Endothelial cell of umbilical vein (primary cell): ENCODE measurements around the gene PCTP. TPM values are rescaled to one million over a fixed set of nuclear protein-coding genes. Genes with fewer than 3 reads are reported as not detected.

Experiments
- BruUV-seq: library from RNA; stranded (reverse); fragments of 400-500 nt; replicated peaks from 2 replicates; lab custom pipeline; 2021; lab: Mats Ljungman, UMichigan
- CTCF ChIA-PET: fragments of 300-600, 350-600 bp; sonication (Branson Sonifier 250); formaldehyde crosslinking; loops from one replicate; lab custom pipeline; 2021; ENCODE audit warnings: antibody characterized with exemption, inconsistent platforms; lab: Charles Lee
- POLR2A ChIA-PET: fragments of 300-600, 350-600 bp; sonication (Branson Sonifier 250); formaldehyde crosslinking; loops from one replicate; lab custom pipeline; 2021; ENCODE audit warnings: antibody characterized with exemption, inconsistent platforms; lab: Charles Lee
- DNase-seq: peaks from one replicate; pipeline ENCODE4 v3.0.0-alpha.2; 2011; ENCODE audit warnings: low read depth, low spot score
- FAIRE-seq: peaks from 2 replicates; lab custom pipeline; 2011; peaks lifted over from hg19 to GRCh38; lab: Jason Lieb, UNC
- H2AFZ ChIP-seq: 2 replicates; pipeline ENCODE4 v1.6.0; 2012; ENCODE audit warnings: low read depth, low read length, control low read depth, inconsistent platforms
- H3K27ac ChIP-seq: 2 replicates; pipeline ENCODE4 v1.5.1; 2011; ENCODE audit warnings: low read depth, mild to moderate bottlenecking, control low read depth, low read length, moderate library complexity; ENCODE audit not compliant: insufficient read depth
- H3K27me3 ChIP-seq, 2 experiments: 2 replicates each; pipeline versions ENCODE4 v1.6.0 to v1.6.1; 2011; ENCODE audit warnings: low read length in 2 of 2, mixed read lengths in 1 of 2; ENCODE audit not compliant: control insufficient read depth in 2 of 2, insufficient read depth in 2 of 2
- H3K36me3 ChIP-seq, 2 experiments: 2 replicates in 1 of 2; 3 replicates in 1 of 2; pipeline ENCODE4 v1.5.1; 2011; ENCODE audit warnings: low read length in 2 of 2, mild to moderate bottlenecking in 1 of 2, moderate library complexity in 1 of 2; ENCODE audit not compliant: control insufficient read depth in 2 of 2, insufficient read depth in 2 of 2; ENCODE audit errors: extremely low read depth in 1 of 2
- H3K4me1 ChIP-seq: 3 replicates; pipeline ENCODE4 v1.5.1; 2011; ENCODE audit warnings: mild to moderate bottlenecking, low read length; ENCODE audit not compliant: control insufficient read depth, insufficient read depth; ENCODE audit errors: extremely low read depth
- H3K4me2 ChIP-seq: 2 replicates; pipeline ENCODE4 v1.6.1; 2011; ENCODE audit warnings: low read length, control low read depth, mixed read lengths; ENCODE audit not compliant: insufficient read depth
- H3K4me3 ChIP-seq, 3 experiments: fragments of 200-600 bp in 1 of 3; sonication (generic), shearing (Covaris generic) in 1 of 3; replicated peaks in 1 of 3; 2 replicates each; pipeline ENCODE4 v1.5.1; 2011 to 2016; ENCODE audit warnings: control low read depth in 3 of 3, low read length in 3 of 3, mild to moderate bottlenecking in 2 of 3, inconsistent platforms in 1 of 3, low read depth in 1 of 3, moderate library complexity in 1 of 3; ENCODE audit not compliant: insufficient read depth in 1 of 3
- H3K79me2 ChIP-seq: 2 replicates; pipeline ENCODE4 v1.6.0; 2012; ENCODE audit warnings: low read length, inconsistent platforms; ENCODE audit not compliant: control insufficient read depth, insufficient read depth
- H3K9ac ChIP-seq: replicated peaks from 2 replicates; pipeline ENCODE3; 2011; ENCODE audit warnings: low read length, control low read depth; ENCODE audit not compliant: insufficient read depth; ENCODE audit errors: extremely low read depth
- H3K9me1 ChIP-seq: replicated peaks from 3 replicates; pipeline ENCODE4 v1.6.0; 2011; ENCODE audit warnings: mild to moderate bottlenecking, low read length; ENCODE audit not compliant: control insufficient read depth, insufficient read depth; ENCODE audit errors: extremely low read depth
- H3K9me3 ChIP-seq: replicated peaks from 2 replicates; pipeline ENCODE4 v1.5.1; 2012; ENCODE audit warnings: low read length, inconsistent platforms; ENCODE audit not compliant: control insufficient read depth, insufficient read depth
- H4K20me1 ChIP-seq: replicated peaks from 2 replicates; pipeline ENCODE3; 2011; ENCODE audit warnings: mild to moderate bottlenecking, low read length; ENCODE audit not compliant: control insufficient read depth, insufficient read depth; ENCODE audit errors: extremely low read depth
- EZH2 ChIP-seq: IDR thresholded peaks from 2 replicates; pipeline ENCODE4 v1.6.1; 2012; ENCODE audit warnings: borderline replicate concordance, low read depth, mild to moderate bottlenecking, moderate library complexity, low read length, inconsistent platforms; ENCODE audit not compliant: severe bottlenecking
- FOS ChIP-seq: IDR thresholded peaks from 2 replicates; pipeline ENCODE4 v1.6.1; 2011; ENCODE audit warnings: mild to moderate bottlenecking, low read length, moderate library complexity, borderline replicate concordance; ENCODE audit not compliant: insufficient read depth
- GATA2 ChIP-seq: IDR thresholded peaks from 2 replicates; pipeline ENCODE4 v1.7.0; 2011; ENCODE audit warnings: low read depth, mild to moderate bottlenecking, moderate library complexity, mixed read lengths, low read length; ENCODE audit not compliant: insufficient read length, insufficient read depth
- JUN ChIP-seq: IDR thresholded peaks from 2 replicates; pipeline ENCODE4 v1.6.1; 2011; ENCODE audit warnings: borderline replicate concordance, low read depth; ENCODE audit not compliant: insufficient read length, insufficient read depth
- POLR2A ChIP-seq: IDR thresholded peaks from 2 replicates; pipeline ENCODE4 v1.6.1; 2012; ENCODE audit warnings: low read depth, mild to moderate bottlenecking, control low read depth, low read length
- POLR2AphosphoS5 ChIP-seq: IDR thresholded peaks from 2 replicates; pipeline ENCODE4 v1.6.1; 2012; ENCODE audit warnings: low read depth, mild to moderate bottlenecking, control low read depth, low read length, moderate library complexity; ENCODE audit not compliant: insufficient read depth
- dilution Hi-C: fragments of 300-500 bp; cut with MboI; formaldehyde crosslinking; loops from one replicate; pipeline ENCODE4 v1.15.0; 2019; ENCODE audit warnings: low sequenced_read_pairs; ENCODE audit not compliant: extremely low pct_ligation_motif_present
- intact Hi-C: fragments of 100-400 bp; cut with micrococcal nuclease; formaldehyde crosslinking; loops from one replicate; pipeline ENCODE4 v1.10.0; 2022
- polyA plus RNA-seq, 4 experiments: library from polyadenylated mRNA; depleted of rRNA in 3 of 4; stranded (reverse) in 3 of 4; unstranded in 1 of 4; fragments of >200 nt; gene quantifications; 2 replicates each; pipeline versions ENCODE4 v1.2.1 to v1.2.3, GENCODE V29; 2011 to 2012; ENCODE audit warnings: missing spikeins in 1 of 4
- total RNA-seq: library from RNA; stranded (reverse); gene quantifications from 2 replicates; pipeline ENCODE4 v1.2.3, GENCODE V29; 2021
- TF ChIP-seq, protein P1 (sequence below), 2 donors: IDR thresholded peaks; 1 replicate in 1 of 2; 2 replicates in 1 of 2; pipeline ENCODE4 v1.5.1; 2011; ENCODE audit warnings: low read length in 2 of 2, mild to moderate bottlenecking in 2 of 2, moderate library complexity in 2 of 2, control low read depth in 1 of 2, inconsistent platforms in 1 of 2, low read depth in 1 of 2; ENCODE audit not compliant: insufficient read depth in 1 of 2; ENCODE audit errors: extremely low read depth in 1 of 2

Gene PCTP
- total and polyA plus RNA-seq, 2 donors (not counting 3 experiments of a cell fraction or from before 2014, with no cell fraction given) = 13.5 to 18.3 TPM

DNA sequence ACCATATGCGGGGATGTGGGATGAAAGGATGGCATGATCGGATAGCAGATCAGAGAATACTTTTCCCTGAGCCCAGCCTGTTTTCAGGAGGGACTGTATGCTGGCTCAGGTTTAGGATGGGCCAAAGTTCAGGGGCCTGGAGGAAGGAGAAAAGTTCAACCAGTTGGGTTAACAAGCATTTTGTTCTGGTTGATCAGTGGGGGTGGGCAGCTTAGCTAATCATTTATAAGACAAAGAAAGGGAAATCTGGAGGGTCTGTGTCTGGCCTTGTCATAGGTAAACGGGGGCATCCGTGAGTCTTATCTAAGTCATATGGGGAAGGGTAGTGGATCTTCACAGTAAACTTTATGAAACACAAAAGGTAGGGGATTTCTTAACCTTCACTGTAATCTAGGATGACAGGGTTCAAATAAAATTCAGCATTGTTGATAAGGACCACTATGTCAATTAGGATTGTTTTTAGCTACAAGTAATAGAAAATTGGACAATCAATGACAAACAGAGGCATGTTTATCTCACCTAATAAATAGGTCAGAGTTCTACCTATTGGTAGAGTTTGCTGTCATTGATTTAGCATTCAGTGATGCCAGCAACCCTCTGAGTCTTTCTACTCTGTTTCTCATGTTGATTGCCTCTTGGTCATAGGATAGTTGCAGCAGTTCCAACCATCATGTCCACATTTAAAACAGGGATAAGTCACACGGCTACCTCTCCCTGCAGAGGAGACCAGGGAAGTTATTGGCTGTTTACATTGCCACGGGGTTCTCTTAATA, 11.4 kb downstream of the PCTP start:
- dilution Hi-C loops = no loop called here
- Histone ChIP-seq H3K4me1 (peaks cover 22% of the 10 kb centered on the region), H3K9me1 (no peaks in the 10 kb centered on the region), H3K27ac (no peak overlapping the region), H3K4me3 (no peak overlapping the region), H3K4me2 (no peak overlapping the region), H3K9me3 (no peaks in the 10 kb centered on the region), H4K20me1 (peaks cover 2% of the 10 kb centered on the region), H3K27me3 (no peaks in the 10 kb centered on the region), H2AFZ (no peak overlapping the region), H3K79me2 (peaks cover 9% of the 10 kb centered on the region), H3K9ac (no peak overlapping the region), H3K36me3 (no peaks in the 10 kb centered on the region)
- BruUV-seq = no TSS peak
- no peak for TF ChIP-seq GATA2
- no peak for TF ChIP-seq FOS
- TF ChIP-seq POLR2A = no peak
- no peak for TF ChIP-seq EZH2
- no peak for TF ChIP-seq JUN
- TF ChIP-seq POLR2AphosphoS5 = no peak
- TF ChIP-seq, protein P1, sequence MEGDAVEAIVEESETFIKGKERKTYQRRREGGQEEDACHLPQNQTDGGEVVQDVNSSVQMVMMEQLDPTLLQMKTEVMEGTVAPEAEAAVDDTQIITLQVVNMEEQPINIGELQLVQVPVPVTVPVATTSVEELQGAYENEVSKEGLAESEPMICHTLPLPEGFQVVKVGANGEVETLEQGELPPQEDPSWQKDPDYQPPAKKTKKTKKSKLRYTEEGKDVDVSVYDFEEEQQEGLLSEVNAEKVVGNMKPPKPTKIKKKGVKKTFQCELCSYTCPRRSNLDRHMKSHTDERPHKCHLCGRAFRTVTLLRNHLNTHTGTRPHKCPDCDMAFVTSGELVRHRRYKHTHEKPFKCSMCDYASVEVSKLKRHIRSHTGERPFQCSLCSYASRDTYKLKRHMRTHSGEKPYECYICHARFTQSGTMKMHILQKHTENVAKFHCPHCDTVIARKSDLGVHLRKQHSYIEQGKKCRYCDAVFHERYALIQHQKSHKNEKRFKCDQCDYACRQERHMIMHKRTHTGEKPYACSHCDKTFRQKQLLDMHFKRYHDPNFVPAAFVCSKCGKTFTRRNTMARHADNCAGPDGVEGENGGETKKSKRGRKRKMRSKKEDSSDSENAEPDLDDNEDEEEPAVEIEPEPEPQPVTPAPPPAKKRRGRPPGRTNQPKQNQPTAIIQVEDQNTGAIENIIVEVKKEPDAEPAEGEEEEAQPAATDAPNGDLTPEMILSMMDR (IDR thresholded peaks at IDR 0.05; ENCODE audit: extremely low read depth in 1 of 2, insufficient read depth in 1 of 2, low read depth in 1 of 2, low read length in 2 of 2) = no peak
- FAIRE-seq (no peak), DNase-seq (no peak)
- POLR2A ChIA-PET = no interaction called here
- CTCF ChIA-PET = interaction anchor here (1.3 to 2.5 kb wide), 2 partner anchors 12 to 160 kb away, joined by 3 to 12 read pairs; partner anchors contain the start of gene PCTP
- intact Hi-C loops = loop anchor here (5.0 kb wide), 1 partner anchor 175 kb away; no protein-coding TSS in a partner anchor
